Adipose tissue (tissue), 3 donors: ENCODE results near the gene AASDH. TPM values are rescaled to one million over a fixed set of nuclear protein-coding genes. Genes with fewer than 3 reads are reported as not detected.
"Not testable (repeated sequence)": the region's sequence is repeated elsewhere in the genome, so short reads cannot be mapped to it uniquely, and the experiment has no call there.

Source experiments
- H3K27ac ChIP-seq: one replicate; pipeline ENCODE4 v1.5.1; 2013; ENCODE audit warnings: low read depth, low read length
- WGBS, 3 donors: extraction: QIAGEN DNeasy Blood & Tissue Kit; methylation state at CpG; one replicate each; pipeline ENCODE4 v1.1.7; 2013; 5-methylcytosine and 5-hydroxymethylcytosine counted together
- polyA plus RNA-seq, 3 donors: library from polyadenylated mRNA; stranded (reverse); fragments of 200-250 nt; gene quantifications; one replicate each; pipeline ENCODE4 v1.2.3, GENCODE V29; 2013
- donor health status: healthy with polysubstance abuse.
- donor health status: Bipolar disorder and iron deficiency.
- donor health status: healthy.

The AASDH gene
- polyA plus RNA-seq, 3 donors: 2.6 to 4.2 (median 3.3) TPM

DNA sequence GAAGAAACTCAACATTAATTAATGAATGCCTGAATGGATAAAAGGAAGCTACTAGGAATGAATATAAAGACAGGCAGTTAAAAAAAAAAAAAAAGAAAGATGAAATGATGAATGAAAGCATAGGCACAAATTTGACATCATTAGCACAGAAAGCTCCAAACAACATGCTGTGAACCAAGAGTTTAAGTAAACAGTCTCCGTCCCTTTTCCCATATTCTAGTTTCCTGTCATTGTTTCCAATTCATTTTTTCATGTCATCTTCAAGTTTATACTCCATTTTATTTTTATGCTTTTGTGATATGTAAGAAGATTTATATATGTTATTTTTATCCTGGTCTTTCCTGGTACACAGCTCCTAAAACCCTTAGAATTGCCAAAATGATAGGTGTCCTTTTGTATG, 17.7 kb upstream of the AASDH start:
- 80 to 85% (median 81%) methylated on average over 1 of the region's 1 CpG for WGBS, 3 donors
- H3K27ac ChIP-seq: no peak overlapping the region

DNA sequence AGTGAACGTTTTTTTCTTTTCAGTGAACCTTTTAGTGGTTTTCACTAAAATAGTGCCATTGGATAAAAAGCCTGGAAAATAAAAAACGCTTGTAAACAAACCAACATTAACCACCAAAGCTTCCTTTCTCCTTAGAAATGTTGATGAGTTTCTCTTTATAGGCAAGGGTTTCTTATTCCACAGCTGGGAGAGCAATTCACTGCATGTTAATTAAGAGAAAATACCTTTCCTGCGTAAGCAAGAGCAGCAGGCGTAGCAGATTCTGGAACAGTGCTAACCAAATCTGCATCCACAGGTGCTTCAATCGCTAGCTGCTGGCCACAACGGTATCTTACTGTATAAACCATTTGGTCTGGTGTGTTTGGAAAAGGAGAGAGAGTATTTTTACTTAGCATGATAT, 13.3 kb upstream of the AASDH start:
- H3K27ac ChIP-seq: no peak overlapping the region
- 82 to 90% (median 87%) methylated on average over 6 of the region's 6 CpGs for WGBS, 3 donors

DNA sequence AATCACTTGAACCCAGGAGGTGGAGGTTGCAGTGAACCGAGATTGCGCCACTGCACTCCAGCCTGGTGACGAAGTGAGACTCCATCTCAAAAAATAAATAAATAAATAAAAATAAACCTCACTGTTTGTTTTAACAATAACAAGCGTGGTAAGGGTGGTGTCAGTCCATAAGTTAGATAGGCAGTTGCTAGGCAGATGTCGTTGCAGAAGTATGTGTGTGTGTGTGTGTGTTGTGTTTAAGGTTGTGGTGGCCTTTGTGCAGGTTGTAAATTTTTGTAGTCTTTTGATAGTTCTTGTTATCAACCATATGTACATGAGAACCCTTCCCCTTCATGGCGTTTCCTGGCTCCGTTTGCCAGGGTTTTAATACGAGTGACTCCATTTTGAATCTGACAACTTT, 4.0 kb upstream of the AASDH start:
- 94 to 98% (median 97%) methylated on average over 8 of the region's 8 CpGs for WGBS, 3 donors
- no peak overlapping the region for H3K27ac ChIP-seq

DNA sequence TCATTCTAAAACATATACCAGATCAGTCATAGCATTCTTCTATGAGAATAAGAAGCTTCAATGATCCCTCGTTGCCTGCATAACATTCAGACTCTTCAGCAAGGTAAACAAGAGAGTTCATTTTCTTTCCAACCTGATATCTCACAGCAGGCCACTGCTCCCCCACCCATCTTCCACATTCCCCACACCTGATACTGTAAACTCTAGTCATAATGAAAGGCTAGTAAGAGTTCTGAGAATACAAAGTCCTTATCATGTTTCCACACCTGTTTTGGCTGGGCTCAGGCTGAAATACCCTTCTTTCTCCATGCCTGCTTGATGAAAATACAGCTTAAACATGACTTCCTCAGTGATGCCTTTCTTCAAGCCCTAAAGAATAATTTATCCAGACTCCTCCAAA, 2.3 kb upstream of the AASDH start:
- 23 to 62% (median 57%) methylated on average over 1 of the region's 1 CpG for WGBS, 3 donors
- no peak overlapping the region for H3K27ac ChIP-seq

DNA sequence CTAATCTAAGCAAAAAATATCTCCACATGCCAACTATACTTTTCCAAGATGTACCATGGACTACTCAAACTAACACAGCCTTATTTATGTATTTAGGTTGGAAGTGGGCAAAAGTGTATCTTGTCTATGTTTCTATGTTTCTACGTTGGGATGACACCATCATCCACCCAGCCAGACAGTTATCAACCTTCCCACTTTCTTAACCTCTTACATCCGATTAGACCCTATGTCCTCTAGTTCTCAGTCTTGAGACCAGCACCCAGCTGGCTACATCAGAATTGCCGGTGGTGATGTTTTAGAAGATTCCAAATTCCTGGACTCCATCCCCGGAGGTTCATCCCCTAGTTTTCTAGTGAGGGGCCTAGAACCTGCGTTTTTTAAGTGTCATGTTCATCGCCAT, 1.0 kb upstream of the AASDH start:
- 22 to 27% (median 25%) methylated on average over 6 of the region's 6 CpGs for WGBS, 3 donors
- H3K27ac ChIP-seq: no peak overlapping the region

DNA sequence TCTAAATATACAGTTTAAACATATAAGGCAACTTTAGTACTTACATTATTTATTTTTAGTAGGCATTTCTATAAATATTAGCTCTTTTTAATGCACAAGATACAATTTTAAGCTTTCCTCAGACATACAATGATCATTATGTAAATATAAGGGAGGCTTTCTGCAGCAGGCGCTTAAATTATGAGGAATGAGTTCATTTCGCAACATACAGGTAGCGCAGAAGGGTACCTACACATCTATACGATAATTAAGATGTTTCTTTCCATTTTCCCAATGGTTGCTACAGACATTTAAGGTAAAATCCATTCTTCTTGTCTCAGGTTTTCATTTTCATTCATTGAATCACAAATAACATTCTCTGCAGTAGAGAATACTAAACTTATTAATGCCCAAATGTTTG, 1.2 kb downstream of the AASDH start:
- H3K27ac ChIP-seq: no peak overlapping the region
- 92 to 95% (median 95%) methylated on average over 4 of the region's 4 CpGs for WGBS, 3 donors

DNA sequence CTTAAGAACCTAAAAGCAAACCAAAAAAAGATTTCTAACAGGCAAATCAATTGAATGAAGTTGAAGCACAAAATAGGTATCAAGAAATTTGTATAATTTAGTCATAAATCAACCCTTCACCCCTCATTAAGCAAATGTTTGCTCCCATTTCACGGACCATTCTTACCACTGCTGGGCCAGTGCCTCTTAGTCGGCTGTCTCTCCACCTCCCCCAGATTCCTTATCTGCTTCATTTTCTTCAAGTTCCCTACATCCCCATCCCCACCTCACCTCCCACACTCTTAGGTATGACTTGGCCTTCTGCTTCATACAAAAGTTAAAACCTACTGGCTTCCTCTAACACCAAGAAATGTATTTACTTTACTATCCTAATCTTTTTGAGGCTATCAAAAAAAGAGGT, 11.8 kb downstream of the AASDH start:
- WGBS, 3 donors: 68 to 77% (median 74%) methylated on average over 2 of the region's 2 CpGs

DNA sequence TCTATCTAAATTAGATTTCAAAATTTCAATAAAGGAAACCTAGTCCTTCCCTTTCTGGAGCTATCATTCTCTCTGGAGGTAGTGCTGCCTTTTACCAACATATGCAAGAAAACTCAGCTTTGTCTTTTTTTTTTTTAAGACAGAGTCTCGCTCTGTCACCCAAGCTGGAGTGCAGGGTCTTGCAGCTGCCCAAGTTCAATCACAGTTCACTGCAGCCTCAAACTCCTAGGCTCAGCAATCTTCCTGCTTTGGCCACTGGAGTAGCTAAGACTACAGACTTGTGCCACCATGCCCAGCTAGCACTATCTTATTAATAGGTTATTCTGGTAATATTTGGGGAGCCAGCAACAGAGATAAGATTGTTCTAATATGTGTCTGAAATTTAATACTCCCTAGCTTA, 12.3 kb downstream of the AASDH start:
- no peak overlapping the region for H3K27ac ChIP-seq
- 88 to 96% (median 93%) methylated on average over 1 of the region's 1 CpG for WGBS, 3 donors

More for the DNA sequence above, 11.8 kb downstream of the AASDH start:
- no peak overlapping the region for H3K27ac ChIP-seq

DNA sequence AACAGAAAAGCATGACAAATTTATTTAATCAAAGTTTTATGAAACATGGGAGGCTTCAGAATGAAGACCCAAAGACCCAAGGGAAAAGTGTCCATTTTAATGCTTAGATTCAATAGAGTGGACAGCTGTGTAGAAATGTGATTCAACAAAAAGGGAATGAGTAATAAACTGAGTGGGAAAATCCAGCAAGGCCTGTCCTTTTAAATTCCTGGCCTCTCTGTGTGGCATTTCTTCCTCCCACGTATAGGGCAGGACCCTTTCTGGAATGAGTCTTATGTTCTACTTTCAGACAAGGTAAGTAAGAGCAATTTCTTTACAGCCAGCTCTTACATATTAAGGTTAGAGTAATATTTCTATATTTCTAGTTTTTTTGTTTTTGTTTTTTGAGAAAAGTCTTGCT, 14.5 kb downstream of the AASDH start:
- WGBS, 3 donors: 0 to 78% (median 75%) methylated on average over 1 of the region's 1 CpG
- H3K27ac ChIP-seq: no peak overlapping the region

DNA sequence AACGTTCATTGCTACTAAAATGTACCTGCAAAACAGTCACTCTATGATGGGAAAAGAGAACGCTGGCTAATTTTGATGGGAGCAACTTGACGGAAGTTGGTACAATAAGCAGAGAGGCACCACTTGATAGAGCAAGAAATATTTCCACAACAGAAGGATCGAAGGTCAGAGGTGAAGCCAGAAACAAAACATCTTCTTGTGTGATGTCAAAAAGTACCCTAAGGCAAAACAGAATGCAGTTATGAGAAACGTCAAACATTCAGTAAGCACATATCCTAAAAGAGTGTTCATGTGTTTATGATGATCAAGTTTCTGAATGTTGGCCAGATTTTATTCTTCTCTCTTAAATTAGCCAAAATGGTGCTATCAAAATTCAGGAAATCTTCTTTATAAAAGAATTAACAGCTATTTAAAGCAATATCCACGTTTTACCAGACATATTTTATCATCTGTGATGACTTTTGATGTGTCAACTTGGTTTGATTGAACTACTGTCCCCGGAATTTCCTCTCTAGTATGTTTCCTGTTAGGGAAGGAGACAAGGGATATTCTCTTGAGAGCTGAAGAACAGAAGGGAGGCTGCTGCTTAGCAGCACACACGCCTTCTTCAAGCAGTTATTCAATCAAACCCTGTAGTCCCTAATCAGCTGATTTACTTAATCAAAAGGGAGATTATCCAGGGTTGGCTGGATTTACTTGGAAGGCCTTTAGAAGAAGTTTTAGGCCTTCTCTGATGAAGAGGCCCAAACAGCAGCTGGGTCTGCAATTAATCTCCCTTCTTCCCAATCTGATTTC, 15.7 kb downstream of the AASDH start:
- WGBS, 3 donors: 70 to 74% (median 73%) methylated on average over 8 of the region's 8 CpGs
- no peak overlapping the region for H3K27ac ChIP-seq

DNA sequence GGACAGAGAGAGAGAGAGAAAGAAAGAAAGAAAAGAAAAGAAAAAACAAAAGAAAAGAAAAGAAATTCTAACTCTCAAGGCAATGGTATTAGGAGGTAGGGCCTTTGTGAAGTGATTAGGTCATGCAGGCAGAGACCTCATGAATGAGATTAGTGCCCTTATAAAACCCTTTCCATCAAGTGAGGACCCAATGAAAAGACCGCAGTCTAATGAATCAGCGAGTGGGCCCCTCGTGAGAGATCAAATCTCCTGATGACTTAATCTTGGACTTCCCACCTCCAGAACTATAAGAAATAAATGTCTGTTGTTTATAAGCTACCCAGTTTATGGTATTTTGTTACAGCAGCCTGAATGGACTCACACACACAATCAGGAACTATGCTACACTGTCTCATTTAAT, 16.9 kb downstream of the AASDH start:
- H3K27ac ChIP-seq: no peak overlapping the region
- WGBS, 3 donors: 92 to 99% (median 98%) methylated on average over 3 of the region's 3 CpGs

DNA sequence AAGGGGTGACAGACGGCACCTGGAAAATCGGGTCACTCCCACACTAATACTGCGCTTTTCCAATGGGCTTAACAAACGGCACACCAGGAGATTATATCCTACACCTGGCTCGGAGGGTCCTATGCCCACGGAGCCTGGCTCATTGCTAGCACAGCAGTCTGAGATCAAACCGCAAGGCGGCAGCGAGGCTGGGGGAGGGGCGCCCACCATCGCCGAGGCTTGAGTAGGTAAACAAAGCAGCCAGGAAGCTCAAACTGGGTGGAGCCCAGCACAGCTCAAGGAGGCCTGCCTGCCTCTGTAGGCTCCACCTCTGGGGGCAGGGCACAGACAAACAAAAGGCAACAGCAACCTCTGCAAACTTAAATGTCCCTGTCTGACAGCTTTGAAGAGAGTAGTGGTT, 24.3 kb downstream of the AASDH start:
- 93 to 99% (median 96%) methylated on average over 12 of the region's 12 CpGs for WGBS, 3 donors

DNA sequence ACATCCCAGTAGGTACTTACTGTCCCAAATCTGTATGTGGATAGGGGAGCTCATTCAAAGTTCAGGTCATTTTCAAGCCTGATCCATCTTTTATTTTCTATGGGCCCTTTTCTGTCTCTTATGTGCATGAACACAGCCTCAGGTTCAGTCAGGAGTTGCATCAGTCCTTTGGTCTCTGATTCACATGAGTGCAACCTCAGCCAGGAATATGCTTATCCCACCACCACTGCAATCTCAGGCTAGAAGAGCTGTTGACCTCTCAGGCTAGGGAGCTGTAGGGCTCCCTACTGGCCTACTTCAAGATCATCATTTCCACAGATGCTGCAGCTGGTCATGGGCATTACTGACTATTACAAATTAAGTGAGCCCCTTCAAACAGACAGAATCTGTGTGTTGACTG, 27.2 kb downstream of the AASDH start:
- H3K27ac ChIP-seq: no peak overlapping the region

More for the DNA sequence above, 24.3 kb downstream of the AASDH start:
- H3K27ac ChIP-seq: not testable (repeated sequence)

DNA sequence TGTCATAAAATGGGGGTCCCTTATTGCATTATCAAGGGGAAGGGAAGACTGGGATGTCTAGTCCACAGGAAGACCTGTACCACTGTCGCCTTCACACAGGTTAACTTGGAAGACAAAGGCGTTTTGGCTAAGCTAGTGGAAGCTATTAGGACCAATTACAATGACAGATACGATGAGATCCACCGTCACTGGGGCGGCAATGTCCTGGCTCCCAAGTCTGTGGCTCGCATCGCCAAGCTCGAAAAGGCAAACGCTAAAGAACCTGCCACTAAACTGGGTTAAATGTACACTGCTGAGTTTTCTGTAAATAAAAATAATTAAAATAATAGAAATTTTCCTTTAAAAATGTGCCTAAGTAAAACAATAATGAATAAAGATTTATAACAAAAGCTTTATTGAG, 30.6 kb downstream of the AASDH start:
- WGBS, 3 donors: 98 to 100% (median 99%) methylated on average over 9 of the region's 9 CpGs
- H3K27ac ChIP-seq: no peak overlapping the region

DNA sequence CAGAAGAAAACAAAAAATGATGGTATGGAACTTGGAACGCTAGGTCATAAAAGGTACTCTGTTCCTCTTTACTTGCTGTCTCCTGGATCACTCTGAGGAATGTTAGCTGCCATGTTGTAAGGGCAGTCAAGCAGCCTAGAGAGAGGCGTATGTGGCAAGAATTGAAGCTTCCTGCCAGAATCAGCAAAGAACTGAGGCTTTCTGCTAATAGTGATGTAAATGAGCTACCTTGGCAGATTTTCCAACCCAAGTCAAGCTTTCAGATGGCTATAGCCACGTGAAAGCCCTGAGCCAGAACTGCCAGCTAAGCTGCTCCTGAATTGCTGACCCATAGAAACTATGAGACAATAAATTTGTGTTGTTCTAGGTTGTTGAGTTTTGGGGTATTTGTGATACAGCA, 38.7 kb downstream of the AASDH start:
- H3K27ac ChIP-seq: no peak overlapping the region
- WGBS, 3 donors: 92 to 96% (median 93%) methylated on average over 3 of the region's 3 CpGs

DNA sequence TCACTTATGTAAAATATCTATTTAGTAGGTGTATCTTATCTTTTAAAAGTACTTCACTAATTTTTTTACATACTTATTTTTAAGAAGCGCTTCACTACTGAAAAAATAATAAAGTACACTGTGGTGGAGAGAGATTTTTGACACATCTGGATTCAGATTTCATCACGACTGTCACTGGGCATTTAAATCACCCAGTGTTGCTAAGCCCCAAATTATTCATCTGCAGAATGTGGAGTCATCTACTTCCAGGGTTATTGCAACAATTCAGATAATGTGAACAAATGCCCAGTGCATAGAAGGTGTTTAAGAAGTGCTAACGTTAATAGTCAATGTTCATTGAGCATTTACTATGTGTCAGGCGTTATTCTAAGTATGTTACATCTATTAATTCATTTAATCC, 41.8 kb downstream of the AASDH start:
- H3K27ac ChIP-seq: no peak overlapping the region
- 93 to 95% (median 93%) methylated on average over 4 of the region's 4 CpGs for WGBS, 3 donors

DNA sequence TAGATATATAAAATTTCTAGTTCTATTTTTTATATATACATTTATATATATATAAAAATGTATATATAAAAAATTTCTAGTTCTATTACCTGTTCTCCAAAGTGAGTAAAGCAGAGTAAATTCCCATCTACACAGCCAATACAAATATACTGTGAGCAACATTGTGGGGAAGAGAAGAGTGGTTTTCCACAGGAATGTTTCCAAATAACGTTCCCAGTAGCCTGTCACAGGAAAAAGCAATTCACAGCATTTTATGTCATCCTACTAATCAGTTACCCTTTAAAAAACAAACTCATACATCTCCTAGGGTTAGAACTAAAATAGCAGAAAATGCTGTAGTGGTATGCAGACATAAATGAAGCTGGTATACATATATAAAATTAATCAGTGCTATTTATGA, 44.5 kb downstream of the AASDH start:
- H3K27ac ChIP-seq: no peak overlapping the region
- WGBS, 3 donors: 36 to 50% (median 38%) methylated on average over 1 of the region's 1 CpG

DNA sequence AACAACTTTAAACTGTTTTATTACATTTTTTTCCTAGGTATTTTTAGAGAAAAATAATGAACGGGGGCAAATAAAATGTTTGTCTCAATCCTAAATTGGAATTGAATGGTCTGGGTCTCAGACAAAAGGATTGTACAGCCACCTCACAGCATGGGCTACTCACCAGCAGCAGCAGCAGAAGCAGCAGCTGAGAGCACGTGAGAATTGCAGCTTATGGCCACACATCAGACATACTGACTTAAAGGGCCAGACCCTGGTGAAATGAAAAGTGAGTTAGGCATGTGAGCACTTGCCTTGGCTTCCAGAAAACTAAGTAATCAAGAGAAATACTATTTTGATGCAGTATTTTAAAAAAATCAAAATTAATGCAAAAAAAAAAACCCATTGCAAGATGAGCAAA, 56.6 kb downstream of the AASDH start:
- 43 to 76% (median 75%) methylated on average over 2 of the region's 2 CpGs for WGBS, 3 donors
- no peak overlapping the region for H3K27ac ChIP-seq

DNA sequence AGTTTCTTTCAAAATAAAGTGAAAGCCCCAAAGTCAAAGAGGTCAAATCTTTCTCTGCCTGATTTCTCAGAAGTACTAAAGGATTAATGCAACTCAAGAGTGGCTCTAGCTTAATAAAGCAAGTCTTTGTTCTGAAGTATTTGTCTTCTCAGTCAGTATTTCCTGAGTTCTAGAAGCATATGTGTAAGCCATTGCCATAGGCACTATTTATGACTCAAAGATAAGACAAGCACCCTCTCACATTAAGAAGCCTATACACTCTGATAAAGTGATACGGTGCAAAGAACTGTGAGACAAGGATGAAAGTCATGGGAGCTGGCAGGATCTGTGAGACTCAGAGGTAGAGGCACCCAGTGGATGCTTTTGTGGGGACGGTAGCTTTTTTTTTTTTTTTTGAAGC, 60.9 kb downstream of the AASDH start:
- no peak overlapping the region for H3K27ac ChIP-seq
- 72 to 89% (median 87%) methylated on average over 2 of the region's 2 CpGs for WGBS, 3 donors

DNA sequence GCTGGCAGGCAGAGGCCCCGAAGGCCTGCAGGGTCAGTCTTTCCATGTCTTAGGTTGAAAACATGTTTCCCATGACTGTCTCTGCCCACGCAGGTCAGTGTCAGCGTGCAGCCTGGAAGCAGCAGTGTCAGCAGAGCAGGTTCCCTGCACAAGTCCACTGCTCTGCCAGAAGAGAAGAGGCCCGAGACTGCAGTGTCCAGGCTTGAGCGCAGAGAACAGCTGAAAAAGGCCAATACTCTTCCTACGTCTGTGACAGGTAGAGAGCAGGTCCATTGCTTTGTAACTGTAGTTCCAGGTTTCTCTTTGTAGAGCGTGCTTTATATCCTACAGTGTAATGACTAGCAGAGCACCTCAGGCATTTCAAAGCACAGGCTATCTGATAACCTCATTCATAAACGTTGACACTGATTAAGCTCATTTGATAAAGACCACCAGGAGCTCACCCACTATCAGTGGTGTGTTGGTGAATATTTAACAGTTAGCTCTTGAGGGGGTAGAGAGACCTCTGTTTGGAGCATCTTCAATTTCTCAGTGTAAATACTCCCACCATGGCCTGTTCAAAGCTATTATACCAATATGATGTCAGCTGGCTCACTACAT, 63.2 kb downstream of the AASDH start:
- H3K27ac ChIP-seq: no peak overlapping the region
- WGBS, 3 donors: 74 to 85% (median 83%) methylated on average over 8 of the region's 8 CpGs
